Measurements from ENCODE around the gene GAB1. TPM values are rescaled to one million over a fixed set of nuclear protein-coding genes. Genes with fewer than 3 reads are reported as not detected.

Gene GAB1
- total RNA-seq, 6 donors from 2014 or later, result 47.1 to 77.6 (median 56.9) TPM

DNA sequence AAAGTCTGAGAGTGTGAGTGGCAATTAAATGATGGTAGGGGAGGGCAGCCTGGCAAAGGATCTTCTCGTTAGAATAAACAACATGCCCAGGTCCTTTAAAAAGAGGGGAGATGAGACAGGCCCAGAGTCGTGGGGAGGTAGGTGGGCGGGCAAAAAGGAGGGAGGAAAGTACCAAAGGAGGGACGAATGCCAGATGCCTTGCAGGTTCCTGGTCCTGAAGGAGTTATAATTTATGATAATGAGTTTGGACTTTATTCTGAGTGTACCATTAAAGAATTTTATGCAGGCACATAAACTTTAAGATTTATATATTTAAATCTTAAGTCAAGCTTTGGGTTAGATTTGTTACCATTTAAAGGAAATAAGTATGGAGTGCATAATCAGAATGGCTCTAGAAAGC is 114.5 kb downstream of the GAB1 start:
- no peaks in the 10 kb centered on the region for H3K4me1 ChIP-seq
- ATAC-seq (ENCODE audit: low FRiP score in 2 of 2) (no peak), DNase-seq (no peak)
- H3K9me3 ChIP-seq, result no peaks in the 10 kb centered on the region
- no peaks in the 10 kb centered on the region for H3K27me3 ChIP-seq
- H3K27ac ChIP-seq, result no peak overlapping the region
- H3K4me3 ChIP-seq, result no peak overlapping the region
- 79 to 86% methylated on average over 4 of the region's 4 CpGs for WGBS, 2 donors
- H3K36me3 ChIP-seq, result peaks cover 0 to 5% (median 0%) of the 10 kb centered on the region in 4 donors
- TF ChIP-seq EP300 (IDR thresholded peaks at IDR 0.05) (no peak), POLR2AphosphoS5 (IDR thresholded peaks at IDR 0.05) (no peak), POLR2A (IDR thresholded peaks at IDR 0.05) (no peak)
- TF ChIP-seq, protein P1, sequence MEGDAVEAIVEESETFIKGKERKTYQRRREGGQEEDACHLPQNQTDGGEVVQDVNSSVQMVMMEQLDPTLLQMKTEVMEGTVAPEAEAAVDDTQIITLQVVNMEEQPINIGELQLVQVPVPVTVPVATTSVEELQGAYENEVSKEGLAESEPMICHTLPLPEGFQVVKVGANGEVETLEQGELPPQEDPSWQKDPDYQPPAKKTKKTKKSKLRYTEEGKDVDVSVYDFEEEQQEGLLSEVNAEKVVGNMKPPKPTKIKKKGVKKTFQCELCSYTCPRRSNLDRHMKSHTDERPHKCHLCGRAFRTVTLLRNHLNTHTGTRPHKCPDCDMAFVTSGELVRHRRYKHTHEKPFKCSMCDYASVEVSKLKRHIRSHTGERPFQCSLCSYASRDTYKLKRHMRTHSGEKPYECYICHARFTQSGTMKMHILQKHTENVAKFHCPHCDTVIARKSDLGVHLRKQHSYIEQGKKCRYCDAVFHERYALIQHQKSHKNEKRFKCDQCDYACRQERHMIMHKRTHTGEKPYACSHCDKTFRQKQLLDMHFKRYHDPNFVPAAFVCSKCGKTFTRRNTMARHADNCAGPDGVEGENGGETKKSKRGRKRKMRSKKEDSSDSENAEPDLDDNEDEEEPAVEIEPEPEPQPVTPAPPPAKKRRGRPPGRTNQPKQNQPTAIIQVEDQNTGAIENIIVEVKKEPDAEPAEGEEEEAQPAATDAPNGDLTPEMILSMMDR (IDR thresholded peaks at IDR 0.05), result no peak

DNA sequence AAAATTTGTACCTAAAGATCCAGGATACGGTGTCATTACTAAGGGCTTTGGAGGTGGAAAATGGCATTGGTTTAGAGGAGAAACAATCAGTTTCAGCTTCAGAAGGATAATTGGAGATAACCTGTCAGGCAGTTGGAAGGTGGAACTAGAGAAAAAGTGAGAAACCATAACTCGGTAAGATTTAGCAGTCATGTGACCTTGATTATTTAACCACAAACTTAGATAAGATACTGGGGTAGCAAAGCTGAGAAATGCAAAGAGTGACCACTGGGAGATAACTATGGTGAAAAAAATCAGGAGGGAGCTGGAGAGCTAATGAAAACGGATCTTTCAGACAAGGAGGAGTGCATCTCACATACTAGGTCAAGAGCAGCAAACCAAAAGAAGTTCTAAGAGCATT is 118.5 kb downstream of the GAB1 start:
- H3K36me3 ChIP-seq, result peaks cover 0 to 13% (median 2%) of the 10 kb centered on the region in 4 donors
- no peak for DNase-seq
- H3K27ac ChIP-seq, result no peak overlapping the region
- no peak for ATAC-seq (ENCODE audit: low FRiP score in 2 of 2)
- H3K4me1 ChIP-seq, result no peaks in the 10 kb centered on the region
- no peaks in the 10 kb centered on the region for H3K9me3 ChIP-seq
- WGBS, 2 donors, result 71 to 76% methylated on average over 3 of the region's 3 CpGs
- no peak overlapping the region for H3K4me3 ChIP-seq
- no peaks in the 10 kb centered on the region for H3K27me3 ChIP-seq
- TF ChIP-seq, protein P1 (IDR thresholded peaks at IDR 0.05), result no peak

- no peaks in the 10 kb centered on the region for H3K9me3 ChIP-seq
- no peaks in the 10 kb centered on the region for H3K27me3 ChIP-seq
- H3K27ac ChIP-seq, result no peak overlapping the region
- DNase-seq (no peak), ATAC-seq (ENCODE audit: low FRiP score in 2 of 2) (no peak)
- H3K4me1 ChIP-seq, result no peaks in the 10 kb centered on the region
- TF ChIP-seq POLR2A (IDR thresholded peaks at IDR 0.05) (no peak), POLR2AphosphoS5 (IDR thresholded peaks at IDR 0.05) (no peak), EP300 (IDR thresholded peaks at IDR 0.05) (no peak)
- TF ChIP-seq, protein P1 (IDR thresholded peaks at IDR 0.05), result no peak
- H3K36me3 ChIP-seq, result peaks cover 0 to 44% (median 9%) of the 10 kb centered on the region in 4 donors
- no peak overlapping the region for H3K4me3 ChIP-seq
Measured at GRCh38 chr4:143458966-143459365, 122.3 kb downstream of the GAB1 start.

- Histone ChIP-seq H3K36me3 (peaks cover 2 to 29% (median 5%) of the 10 kb centered on the region in 4 donors), H3K27me3 (no peaks in the 10 kb centered on the region), H3K4me1 (no peaks in the 10 kb centered on the region), H3K4me3 (no peak overlapping the region), H3K27ac (no peak overlapping the region), H3K9me3 (no peaks in the 10 kb centered on the region)
- WGBS, 2 donors, result 77 to 96% methylated on average over 1 of the region's 1 CpG
- DNase-seq (no peak), ATAC-seq (ENCODE audit: low FRiP score in 2 of 2) (no peak)
- TF ChIP-seq POLR2A (IDR thresholded peaks at IDR 0.05) (no peak), EP300 (IDR thresholded peaks at IDR 0.05) (no peak), POLR2AphosphoS5 (IDR thresholded peaks at IDR 0.05) (no peak)
- TF ChIP-seq, protein P1 (IDR thresholded peaks at IDR 0.05), result no peak
Measured at GRCh38 chr4:143473334-143474126, 136.9 kb downstream of the GAB1 start.

GRCh38 chr4:143477487-143477886 is 140.8 kb downstream of the GAB1 start:
- ATAC-seq (ENCODE audit: low FRiP score in 2 of 2), result no peak
- DNase-seq, result no peak
- H3K36me3 ChIP-seq, result peaks cover 0 to 6% (median 0%) of the 10 kb centered on the region in 4 donors
- 88 to 89% methylated on average over 2 of the region's 2 CpGs for WGBS, 2 donors
- TF ChIP-seq, protein P1 (IDR thresholded peaks at IDR 0.05), result no peak
- TF ChIP-seq POLR2AphosphoS5 (IDR thresholded peaks at IDR 0.05) (no peak), EP300 (IDR thresholded peaks at IDR 0.05) (no peak), POLR2A (IDR thresholded peaks at IDR 0.05) (no peak)
- no peak overlapping the region for H3K27ac ChIP-seq
- no peaks in the 10 kb centered on the region for H3K9me3 ChIP-seq
- H3K4me1 ChIP-seq, result peaks cover 0 to 4% (median 0%) of the 10 kb centered on the region in 4 donors
- no peak overlapping the region for H3K4me3 ChIP-seq
- H3K27me3 ChIP-seq, result no peaks in the 10 kb centered on the region

All from upper lobe of left lung (tissue), 6 donors.